NCI-H510A (cell line): ENCODE measurements around the gene LCK.
A peak's percentile ranks its signal among the peaks of the same experiment; 100 is the strongest.
"Not testable (repeated sequence)": the region's sequence is repeated elsewhere in the genome, so short reads cannot be mapped to it uniquely, and the experiment has no call there.

ENCODE experiments used
- DNase-seq: peaks from one replicate; lab custom pipeline; 2025; lab: John Stamatoyannopoulos, UW

LCK gene

DNA sequence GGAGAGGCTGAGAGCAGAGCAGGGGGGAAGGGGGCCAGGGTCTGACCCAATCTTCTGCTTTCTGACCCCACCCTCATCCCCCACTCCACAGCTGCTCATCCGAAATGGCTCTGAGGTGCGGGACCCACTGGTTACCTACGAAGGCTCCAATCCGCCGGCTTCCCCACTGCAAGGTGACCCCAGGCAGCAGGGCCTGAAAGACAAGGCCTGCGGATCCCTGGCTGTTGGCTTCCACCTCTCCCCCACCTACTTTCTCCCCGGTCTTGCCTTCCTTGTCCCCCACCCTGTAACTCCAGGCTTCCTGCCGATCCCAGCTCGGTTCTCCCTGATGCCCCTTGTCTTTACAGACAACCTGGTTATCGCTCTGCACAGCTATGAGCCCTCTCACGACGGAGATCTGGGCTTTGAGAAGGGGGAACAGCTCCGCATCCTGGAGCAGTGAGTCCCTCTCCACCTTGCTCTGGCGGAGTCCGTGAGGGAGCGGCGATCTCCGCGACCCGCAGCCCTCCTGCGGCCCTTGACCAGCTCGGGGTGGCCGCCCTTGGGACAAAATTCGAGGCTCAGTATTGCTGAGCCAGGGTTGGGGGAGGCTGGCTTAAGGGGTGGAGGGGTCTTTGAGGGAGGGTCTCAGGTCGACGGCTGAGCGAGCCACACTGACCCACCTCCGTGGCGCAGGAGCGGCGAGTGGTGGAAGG is 23.7 kb downstream of the LCK start:
- DNase-seq: no peak

DNA sequence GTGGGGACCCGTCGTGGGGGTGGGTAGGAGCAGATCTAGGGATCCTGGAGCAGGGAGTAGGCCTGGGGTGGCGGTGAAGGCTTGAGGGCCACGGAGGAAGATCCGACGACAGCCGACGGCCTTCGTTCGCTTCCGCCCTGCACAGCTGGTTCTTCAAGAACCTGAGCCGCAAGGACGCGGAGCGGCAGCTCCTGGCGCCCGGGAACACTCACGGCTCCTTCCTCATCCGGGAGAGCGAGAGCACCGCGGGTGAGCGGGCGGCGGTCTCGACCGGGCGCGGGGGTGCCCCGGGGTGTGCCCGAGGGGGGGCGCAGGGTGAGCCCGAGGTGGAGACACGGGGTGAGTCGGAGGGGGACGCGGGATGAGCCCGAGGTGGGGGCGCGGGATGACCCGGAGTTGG is 24.4 kb downstream of the LCK start:
- peak; percentile 17 for DNase-seq

DNA sequence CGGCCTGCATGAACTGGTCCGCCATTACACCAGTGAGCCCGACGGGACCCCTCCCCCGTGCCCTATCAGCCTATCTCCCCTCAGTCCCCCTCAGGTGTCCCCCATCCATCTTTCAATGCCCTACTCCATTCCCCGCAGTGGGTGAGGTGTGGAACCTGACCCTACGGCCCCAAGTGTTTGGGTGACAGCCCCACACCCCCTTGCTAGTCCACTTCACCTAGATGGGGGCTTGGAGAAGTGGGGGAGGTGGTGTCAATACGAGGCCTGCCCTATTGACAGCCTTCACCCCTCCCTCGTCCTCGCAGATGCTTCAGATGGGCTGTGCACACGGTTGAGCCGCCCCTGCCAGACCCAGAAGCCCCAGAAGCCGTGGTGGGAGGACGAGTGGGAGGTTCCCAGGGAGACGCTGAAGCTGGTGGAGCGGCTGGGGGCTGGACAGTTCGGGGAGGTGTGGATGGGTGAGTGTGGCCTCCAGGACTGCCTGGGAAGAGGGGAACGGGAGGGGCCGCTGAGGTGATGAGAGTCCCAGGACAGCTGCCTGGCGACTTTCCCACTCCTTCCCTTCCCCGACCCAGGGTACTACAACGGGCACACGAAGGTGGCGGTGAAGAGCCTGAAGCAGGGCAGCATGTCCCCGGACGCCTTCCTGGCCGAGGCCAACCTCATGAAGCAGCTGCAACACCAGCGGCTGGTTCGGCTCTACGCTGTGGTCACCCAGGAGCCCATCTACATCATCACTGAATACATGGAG is 25.1 kb downstream of the LCK start:
- DNase-seq: no peak

DNA sequence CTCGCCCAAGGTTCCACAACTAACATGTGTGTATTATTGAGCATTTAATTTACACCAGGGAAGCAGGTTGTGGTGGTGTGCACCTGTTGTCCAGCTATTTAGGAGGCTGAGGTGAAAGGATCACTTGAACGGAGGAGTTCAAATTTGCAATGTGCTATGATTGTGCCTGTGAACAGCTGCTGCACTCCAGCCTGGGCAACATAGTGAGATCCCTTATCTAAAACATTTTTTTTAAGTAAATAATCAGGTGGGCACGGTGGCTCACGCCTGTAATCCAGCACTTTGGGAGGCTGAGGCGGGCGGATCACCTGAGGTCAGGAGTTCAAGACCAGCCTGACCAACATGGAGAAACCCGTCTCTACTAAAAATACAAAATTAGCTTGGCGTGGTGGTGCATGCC is 33.7 kb downstream of the LCK start:
- DNase-seq: not testable (repeated sequence)

DNA sequence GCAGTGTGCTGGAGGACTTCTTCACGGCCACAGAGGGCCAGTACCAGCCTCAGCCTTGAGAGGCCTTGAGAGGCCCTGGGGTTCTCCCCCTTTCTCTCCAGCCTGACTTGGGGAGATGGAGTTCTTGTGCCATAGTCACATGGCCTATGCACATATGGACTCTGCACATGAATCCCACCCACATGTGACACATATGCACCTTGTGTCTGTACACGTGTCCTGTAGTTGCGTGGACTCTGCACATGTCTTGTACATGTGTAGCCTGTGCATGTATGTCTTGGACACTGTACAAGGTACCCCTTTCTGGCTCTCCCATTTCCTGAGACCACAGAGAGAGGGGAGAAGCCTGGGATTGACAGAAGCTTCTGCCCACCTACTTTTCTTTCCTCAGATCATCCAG is 34.6 kb downstream of the LCK start:
- DNase-seq: no peak

DNA sequence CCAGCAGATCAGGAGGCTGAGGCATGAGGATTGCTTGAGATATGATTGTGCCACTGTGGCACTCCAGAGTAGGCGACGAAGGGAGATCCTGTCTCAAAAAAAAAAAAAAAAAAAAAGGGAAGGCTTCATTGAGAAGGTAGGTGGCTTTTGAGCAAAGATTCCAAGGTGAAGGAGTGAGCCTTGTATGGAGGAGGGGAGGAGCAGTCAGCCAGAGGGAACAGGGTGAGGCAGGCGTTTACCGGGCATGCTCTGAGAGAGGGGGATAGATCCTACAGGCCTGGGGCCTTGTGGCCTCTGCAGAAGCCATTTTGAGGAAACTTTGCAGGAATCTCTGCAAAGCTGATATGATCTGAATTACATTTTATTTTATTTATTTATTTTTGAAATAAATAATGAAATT is 35.7 kb downstream of the LCK start:
- no peak for DNase-seq

DNA sequence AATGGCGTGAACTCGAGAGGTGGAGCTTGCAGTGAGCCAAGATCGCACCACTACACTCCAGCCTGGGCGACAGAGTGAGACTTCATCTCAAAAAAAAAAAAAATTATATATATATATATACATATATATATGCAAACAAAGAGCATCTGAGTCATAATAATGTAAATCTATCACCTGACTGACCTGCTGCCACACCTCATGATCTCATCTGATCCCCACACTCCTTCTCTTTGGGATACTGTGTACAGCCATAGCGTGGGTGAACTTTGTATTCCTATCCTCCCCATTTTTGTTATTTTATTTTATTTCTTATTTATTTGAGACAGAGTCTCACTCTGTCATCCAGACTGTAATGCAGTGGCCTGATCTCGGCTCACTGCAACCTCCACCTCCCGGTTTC is 38.2 kb downstream of the LCK start:
- no peak for DNase-seq

DNA sequence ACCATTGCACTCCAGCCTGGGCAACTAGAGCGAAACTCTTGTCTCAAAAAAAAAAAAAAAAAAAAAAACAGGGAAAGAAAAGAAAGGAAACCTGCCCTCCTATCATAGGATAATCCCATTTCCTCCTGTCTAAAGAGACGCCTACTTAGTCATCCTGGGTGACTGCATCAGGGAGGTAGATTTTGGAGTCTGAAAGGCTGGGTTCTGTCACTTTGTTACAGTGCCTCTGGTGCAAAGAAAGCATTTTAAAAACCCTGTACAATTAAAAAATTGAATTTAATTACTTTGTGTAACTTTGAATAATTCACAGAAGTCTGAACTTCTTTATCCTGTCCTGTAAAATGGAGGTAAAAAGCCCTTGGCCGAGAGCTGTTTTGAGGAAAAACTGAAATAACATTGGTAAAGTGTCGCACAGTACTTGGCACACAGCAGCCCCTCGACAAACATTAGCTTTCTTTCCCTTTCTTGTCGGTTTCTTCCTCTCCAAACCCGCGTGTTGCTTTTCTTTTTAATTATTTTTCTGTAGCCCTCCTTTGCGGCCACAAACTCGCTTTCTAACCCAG is 40.2 kb downstream of the LCK start:
- DNase-seq: no peak

DNA sequence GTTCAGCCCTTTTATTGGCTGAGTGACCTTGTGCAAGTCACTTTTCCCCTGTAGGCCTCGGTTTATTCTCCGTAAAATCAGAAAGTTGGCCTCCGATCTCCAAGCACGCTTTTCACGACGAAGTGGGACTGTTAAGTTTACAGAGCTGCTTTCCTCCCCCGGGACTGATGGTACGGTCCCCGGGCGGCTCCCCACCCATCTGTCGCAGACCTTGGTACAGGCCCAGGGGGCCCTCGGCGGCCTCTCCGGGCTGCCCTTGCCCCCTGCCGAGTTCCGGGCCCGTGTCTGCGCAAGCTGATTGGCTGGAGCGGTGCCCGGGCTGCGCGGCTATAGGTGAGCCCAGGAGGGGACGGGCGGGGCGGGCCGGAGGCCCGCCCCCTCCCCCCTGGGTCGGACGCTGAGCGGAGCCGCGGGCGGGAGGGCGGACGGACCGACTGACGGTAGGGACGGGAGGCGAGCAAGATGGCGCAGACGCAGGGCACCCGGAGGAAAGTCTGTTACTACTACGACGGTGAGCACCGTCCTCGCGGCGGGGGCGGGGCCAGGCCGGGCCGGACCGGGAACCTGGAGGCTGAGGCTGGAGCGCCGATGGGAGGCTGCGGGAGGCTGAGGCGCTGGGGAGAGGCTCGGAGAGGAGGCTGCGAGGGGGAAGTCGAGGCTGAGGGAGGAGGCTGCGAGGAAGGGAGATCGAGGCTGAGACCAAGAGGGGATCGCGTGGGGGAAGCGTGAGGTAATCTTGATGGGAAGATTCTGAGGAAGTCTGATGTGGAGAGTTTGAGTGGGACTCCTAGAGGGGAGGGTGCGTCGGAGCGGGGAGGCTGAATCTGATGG is 40.9 kb downstream of the LCK start, which contains the start of gene HDAC1:
TSS of gene HDAC1 (plus strand) at position 376 of the 831 bp plus-strand sequence. CDS start at position 463, 87 bp downstream.
- peak; percentile 85 for DNase-seq

DNA sequence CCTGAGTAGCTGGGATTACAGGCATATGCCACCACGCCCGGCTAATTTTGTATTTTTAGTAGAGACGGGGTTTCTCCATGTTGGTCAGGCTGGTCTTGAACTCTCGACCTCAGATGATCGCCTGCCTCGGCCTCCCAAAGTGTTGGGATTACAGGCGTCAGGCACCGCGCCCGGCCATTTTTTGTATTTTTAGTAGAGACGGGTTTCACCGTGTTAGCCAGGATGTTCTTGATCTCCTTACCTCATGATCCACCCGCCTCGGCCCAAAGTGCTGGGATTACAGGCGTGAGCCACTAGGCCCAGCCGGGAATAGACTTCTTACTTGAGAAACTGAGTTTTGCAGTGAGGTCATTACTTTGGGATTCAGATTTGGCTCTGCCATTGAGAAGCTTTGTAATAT is 47.1 kb downstream of the LCK start:
- DNase-seq: not testable (repeated sequence)

DNA sequence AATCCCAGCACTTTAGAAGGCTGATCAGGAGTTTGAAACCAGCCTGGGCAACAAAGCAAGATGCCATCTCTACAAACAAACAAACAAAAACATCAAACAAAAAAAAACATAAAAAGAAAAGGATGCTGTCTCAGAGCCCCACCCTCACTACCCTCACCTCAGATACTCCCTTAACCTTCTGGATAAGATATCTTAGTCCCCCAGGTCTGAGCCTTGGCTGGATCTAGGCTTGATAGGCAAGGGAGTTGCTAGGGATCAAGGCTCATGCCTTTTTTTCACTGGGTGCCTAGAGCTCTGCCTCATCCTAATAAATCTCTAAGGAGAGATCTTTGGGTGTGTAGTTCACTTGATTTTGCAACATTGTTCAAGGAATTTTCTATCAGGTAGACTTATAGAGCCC is 48.3 kb downstream of the LCK start:
- DNase-seq: no peak

DNA sequence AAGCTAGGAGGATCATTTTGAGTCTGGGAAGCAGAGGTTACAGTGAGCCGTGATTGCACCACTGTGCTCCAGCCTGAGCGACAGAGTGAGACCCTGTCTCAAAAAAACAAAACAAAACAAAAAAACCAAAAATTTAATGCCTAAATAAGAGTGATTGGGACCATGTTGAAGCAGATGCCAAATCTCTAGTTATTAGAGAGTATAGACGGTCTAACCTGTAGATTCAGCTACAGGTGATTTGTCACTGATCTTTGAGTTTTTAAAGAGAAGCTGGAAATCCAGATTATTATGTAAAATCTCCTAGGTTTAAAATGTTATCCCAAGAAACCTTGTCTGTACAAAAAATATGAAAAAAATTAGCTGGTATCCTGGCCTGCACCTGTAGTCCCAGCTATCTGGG is 52.3 kb downstream of the LCK start:
- no peak for DNase-seq

DNA sequence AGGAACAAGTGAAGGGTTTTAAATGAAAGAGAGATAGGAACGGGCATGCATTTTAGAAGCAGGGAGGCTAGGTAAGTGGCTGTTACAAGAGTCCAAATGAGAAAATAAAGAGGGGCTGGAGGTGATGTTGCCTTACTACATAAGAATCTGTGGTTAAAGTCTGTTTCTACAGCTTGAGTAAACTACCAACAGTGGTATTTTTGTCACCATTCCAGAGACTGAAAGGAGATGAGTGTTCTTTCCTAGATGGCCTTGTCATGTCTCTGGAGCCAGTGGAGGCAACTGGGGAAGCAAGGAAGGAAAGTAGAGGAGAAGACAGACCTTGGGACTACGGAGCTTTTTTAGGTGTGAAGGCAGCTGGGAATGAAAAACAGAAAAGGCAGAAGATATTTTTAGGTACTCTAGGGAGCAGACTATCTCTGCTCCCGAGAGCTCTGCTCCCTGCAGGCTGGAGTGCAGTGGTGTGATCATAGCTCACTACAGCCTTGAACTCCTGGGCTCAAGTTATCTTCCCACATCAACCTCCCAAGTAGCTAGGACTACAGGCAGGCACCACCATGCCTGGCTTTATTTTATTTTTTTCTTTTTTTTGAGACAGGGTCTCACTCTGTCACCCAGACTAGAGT is 53.0 kb downstream of the LCK start:
- no peak for DNase-seq

DNA sequence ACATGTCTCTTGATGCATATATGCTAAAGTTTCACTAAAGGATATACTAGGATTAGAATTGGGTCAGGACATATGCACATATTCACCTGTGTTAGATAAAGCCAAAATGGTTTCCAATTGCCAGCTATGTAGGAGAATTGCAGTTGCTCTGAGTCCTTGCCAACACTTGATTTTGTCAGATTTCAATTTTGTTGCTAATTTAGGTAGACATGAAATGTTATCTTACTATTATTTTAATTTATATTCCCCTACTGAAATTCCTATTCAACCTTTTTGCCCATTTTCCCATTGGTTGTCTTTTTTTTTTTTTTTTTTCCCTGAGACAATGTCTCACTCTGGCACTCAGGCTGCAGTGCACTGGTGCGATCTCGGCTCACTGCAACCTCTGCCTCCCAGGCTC is 54.2 kb downstream of the LCK start:
- DNase-seq: no peak

DNA sequence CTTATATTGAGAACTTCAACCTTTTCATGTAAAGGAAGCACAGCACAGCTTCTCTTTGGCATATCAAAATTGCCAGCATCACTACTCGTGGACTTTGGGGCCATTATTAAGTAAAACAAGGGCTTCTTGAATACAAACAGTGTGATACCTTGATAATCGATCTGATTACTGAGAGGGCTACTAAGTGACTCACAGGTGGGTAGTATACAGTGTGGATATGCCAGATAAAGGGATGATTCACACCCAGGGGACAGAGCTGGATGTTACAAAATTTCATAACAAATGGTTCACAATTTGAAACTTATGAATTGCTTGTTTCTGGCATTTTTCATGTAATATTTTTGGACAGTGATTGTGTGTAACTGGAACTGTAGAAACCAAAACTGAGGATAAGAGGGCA is 56.3 kb downstream of the LCK start:
- no peak for DNase-seq

DNA sequence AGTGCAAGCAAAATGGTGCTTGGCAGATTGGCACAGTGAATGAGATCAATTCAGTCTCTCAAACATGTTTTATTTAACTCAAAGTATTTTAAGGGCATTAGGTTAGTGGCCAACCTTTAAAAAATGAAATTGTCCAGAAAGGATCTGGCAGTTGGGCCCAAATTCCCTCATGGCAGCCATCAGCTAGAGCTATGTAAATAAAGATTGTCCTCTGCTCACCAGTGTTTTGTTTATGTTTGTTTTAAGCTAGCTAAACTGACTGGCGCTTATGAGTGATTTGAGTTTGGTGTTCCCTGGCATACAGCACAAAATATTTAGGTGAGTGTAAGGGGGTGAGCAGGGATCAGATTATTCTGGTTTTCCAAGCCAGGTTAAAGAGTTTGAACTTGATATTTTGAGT is 58.9 kb downstream of the LCK start:
- DNase-seq: no peak

DNA sequence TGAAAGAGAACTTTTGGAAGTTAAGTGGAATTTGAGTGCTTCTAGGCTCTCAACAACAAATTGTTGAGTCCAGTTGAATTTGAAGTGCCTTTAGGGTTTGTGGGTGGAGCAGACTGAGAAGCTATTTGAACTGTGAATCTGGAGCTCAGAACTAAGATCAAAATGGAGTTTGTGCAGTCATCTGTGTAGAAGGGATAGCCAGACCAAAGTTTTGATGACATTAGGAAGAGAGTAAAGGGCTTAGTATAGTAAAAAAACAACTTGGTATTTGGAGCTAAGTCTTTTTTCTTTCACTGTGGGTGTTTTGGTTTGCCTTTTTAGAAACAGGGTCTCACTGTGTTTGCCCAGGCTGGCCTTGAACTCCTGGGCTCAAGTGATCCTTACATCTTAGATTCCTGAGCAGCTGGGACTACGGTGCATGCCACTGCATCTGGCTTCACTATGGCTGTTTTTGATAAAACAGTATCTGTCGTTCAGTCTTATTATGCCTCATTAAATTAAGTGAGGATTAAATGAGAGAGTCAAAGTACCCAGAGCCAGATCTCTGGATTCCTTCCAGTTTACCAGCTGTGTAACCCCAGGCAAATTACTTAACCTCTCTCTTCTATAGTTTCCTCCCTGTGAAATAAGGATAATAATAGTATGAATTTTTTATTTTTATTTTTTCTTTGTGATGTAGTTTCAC is 60.8 kb downstream of the LCK start:
- no peak for DNase-seq

DNA sequence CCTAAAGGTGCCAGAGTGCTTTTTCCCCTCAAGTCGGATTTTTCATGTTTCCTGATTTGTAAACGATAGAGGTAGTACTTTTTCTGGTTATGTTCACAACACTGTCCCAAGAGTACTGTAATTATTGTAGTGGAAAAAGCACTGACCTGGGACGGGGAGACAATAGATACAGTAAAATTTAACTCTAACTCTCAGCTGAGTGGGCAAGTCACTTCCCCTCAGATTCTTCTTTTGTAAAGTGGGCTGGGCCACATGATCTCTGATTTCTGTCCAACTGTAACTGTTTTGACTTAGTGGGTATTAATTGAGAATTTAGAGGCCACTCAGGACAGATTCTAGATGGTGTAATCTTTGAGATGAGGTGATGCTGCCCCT is 65.8 kb downstream of the LCK start:
- no peak for DNase-seq

DNA sequence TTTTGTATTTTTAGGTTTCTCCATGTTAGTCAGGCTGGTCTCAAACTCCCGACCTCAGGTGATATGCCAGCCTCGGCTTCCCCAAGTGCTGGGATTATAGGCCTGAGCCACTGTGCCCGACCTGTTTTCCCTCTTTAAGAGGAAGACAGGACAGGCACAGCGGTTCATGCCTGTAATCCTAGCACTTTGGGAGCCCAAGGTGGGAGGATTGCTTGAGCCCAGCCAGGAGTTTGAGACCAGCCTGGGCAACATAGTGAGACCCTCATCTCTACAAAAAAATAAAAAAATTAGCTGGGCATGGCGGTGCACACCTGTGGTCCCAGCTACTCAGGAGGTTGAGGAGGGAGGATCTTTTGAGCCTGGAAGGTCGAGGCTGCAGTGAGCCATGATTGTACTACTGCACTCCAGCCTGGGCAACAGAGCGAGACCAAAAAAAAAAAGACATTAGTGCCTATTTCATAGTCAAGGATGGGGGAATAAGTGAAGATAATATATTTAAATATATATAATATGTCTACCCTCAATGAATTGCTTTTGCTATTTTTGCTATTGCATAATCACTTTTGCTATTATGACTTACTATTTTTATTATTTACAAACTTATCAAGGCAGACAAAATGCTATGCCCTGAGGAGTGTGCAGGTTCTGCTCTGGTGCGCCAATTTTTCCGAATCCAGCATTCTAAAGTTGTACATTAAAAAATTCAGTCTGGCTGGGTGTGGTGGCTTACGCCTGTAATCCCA is 67.2 kb downstream of the LCK start:
- DNase-seq: no peak

DNA sequence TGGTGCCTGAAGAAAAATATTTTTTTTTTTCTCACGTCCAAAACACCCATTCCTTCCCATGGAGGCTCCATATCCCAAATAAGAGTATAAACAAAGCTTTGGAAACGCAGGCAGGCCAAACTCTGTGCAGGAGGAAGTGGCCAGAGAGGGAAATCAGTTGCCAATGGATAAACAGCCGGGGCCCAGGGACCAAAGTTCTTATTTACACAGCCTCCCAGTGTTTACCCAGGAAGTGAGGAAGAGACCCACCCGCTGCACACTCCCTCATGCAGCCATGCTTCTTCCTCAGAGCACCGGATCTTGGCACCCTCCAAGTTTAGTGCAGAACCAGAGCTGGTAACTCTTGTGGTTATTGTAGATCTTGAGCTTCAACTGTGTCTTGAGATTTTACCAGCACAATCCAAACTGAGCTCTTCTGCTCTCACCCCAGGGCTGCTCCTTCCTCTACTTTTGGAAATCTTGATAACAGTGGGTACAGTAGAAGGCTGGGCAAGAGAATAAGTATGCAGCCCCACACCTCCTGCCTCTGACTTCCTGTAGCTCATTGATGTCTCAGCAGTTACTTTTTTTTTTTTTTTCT is 70.7 kb downstream of the LCK start:
- no peak for DNase-seq
